Smooth muscle cell (in vitro differentiated cells): ENCODE data around the gene ANKRD17. TPM values are rescaled to one million over a fixed set of nuclear protein-coding genes. Genes with fewer than 3 reads are reported as not detected.

Source experiments
- DNase-seq: peaks from one replicate; lab custom pipeline; 2025; ENCODE audit not compliant: unreplicated experiment; lab: John Stamatoyannopoulos, UW
- H2AFZ ChIP-seq: fragments of 200-600 bp; sonication (generic); 2 replicates; pipeline ENCODE4 v1.6.0; 2016; ENCODE audit warnings: antibody characterized with exemption, low read depth, mild to moderate bottlenecking
- H3F3A ChIP-seq: fragments of 200-600 bp; sonication (generic); 2 replicates; pipeline ENCODE4 v1.6.0; 2017; ENCODE audit warnings: antibody characterized with exemption, low read depth
- H3K27ac ChIP-seq: fragments of 200-600 bp; sonication (generic); 2 replicates; pipeline ENCODE4 v1.5.1; 2016; ENCODE audit warnings: low read depth, mild to moderate bottlenecking
- H3K27me3 ChIP-seq: fragments of 200-600 bp; sonication (generic); 2 replicates; pipeline ENCODE4 v1.6.1; 2016; ENCODE audit warnings: low read depth, mild to moderate bottlenecking
- H3K36me3 ChIP-seq: fragments of 200-600 bp; sonication (generic); 2 replicates; pipeline ENCODE4 v1.5.1; 2016; ENCODE audit warnings: low read depth
- H3K4me1 ChIP-seq: fragments of 200-600 bp; sonication (generic); 2 replicates; pipeline ENCODE4 v1.5.1; 2016; ENCODE audit warnings: low read depth
- H3K4me2 ChIP-seq: fragments of 200-600 bp; sonication (generic); 2 replicates; pipeline ENCODE4 v1.6.0; 2016; ENCODE audit warnings: mild to moderate bottlenecking
- H3K4me3 ChIP-seq: fragments of 200-600 bp; sonication (generic); 2 replicates; pipeline ENCODE4 v1.5.1; 2016; ENCODE audit warnings: mild to moderate bottlenecking
- H3K79me2 ChIP-seq: fragments of 200-600 bp; sonication (generic); 2 replicates; pipeline ENCODE4 v1.6.0; 2016; ENCODE audit warnings: low read depth, mild to moderate bottlenecking
- H3K9ac ChIP-seq: fragments of 200-600 bp; sonication (generic); 2 replicates; pipeline ENCODE4 v1.6.0; 2016; ENCODE audit warnings: low read depth
- H3K9me3 ChIP-seq: fragments of 200-600 bp; sonication (generic); replicated peaks from 2 replicates; pipeline ENCODE4 v1.5.1; 2016; ENCODE audit warnings: low read depth
- H4K20me1 ChIP-seq: fragments of 200-600 bp; sonication (generic); 2 replicates; pipeline ENCODE4 v1.6.0; 2016; ENCODE audit warnings: low read depth
- CTCF ChIP-seq: fragments of 200-600 bp; sonication (generic); IDR thresholded peaks from 2 replicates; pipeline ENCODE4 v1.5.1; 2017; ENCODE audit warnings: borderline replicate concordance, mild to moderate bottlenecking, antibody characterized with exemption; ENCODE audit not compliant: insufficient read depth, poor library complexity, severe bottlenecking
- WGBS: methylation state at CpG from one replicate; pipeline ENCODE4 v1.1.7; 2016; ENCODE audit warnings: low lambda C conversion rate; 5-methylcytosine and 5-hydroxymethylcytosine counted together
- polyA plus RNA-seq: library from polyadenylated mRNA; unstranded; fragments of >200 nt; fragmentation: Nextera tagmentation; extraction: Ambion mirVana; gene quantifications from 2 replicates; pipeline ENCODE4 v1.2.1, GENCODE V29; 2016
- total RNA-seq: library from RNA; depleted of rRNA; stranded (reverse); fragments of >200 nt; gene quantifications from 2 replicates; pipeline ENCODE4 v1.2.3, GENCODE V29; 2014

Gene ANKRD17
- total and polyA plus RNA-seq, 2 experiments from 2014 or later, result 29.7 to 58.0 TPM

DNA sequence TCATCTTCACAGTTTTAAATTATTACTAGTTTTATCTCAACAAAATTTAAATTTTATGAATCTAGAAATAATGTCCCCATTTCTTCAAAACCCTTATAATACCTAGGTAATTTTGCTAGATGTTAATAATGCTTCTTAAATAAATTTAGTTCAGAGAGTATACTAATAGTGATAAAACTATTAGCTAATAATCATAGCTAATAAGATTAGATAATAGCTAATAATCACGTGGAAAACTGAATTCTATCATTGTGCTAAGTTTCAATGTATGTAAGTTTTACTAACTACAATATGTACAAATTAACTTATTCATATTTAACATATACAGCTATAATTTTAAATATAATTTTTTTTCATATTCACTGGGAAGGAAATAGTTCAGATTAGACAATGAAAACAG, 10.2 kb downstream of the ANKRD17 start:
- Histone ChIP-seq H2AFZ (no peak overlapping the region), H3F3A (no peaks in the 10 kb centered on the region), H3K4me1 (no peaks in the 10 kb centered on the region), H3K4me2 (no peak overlapping the region), H3K36me3 (no peaks in the 10 kb centered on the region), H3K9ac (no peak overlapping the region), H3K27me3 (no peaks in the 10 kb centered on the region), H3K4me3 (no peak overlapping the region), H3K27ac (no peak overlapping the region), H3K79me2 (peaks cover 100% of the 10 kb centered on the region), H4K20me1 (peaks cover 100% of the 10 kb centered on the region), H3K9me3 (no peaks in the 10 kb centered on the region)
- WGBS, result 98% methylated on average over 1 of the region's 1 CpG
- no peak for TF ChIP-seq CTCF
- DNase-seq, result no peak

- Histone ChIP-seq H4K20me1 (peaks cover 100% of the 10 kb centered on the region), H3K79me2 (peaks cover 100% of the 10 kb centered on the region), H3K27me3 (no peaks in the 10 kb centered on the region), H3F3A (no peaks in the 10 kb centered on the region), H3K4me2 (no peak overlapping the region), H3K9me3 (no peaks in the 10 kb centered on the region), H3K4me3 (no peak overlapping the region), H3K4me1 (no peaks in the 10 kb centered on the region), H3K9ac (no peak overlapping the region), H3K27ac (no peak overlapping the region), H2AFZ (no peak overlapping the region), H3K36me3 (no peaks in the 10 kb centered on the region)
- no peak for TF ChIP-seq CTCF
- DNase-seq, result no peak
These were observed 11.5 kb downstream of the ANKRD17 start for GRCh38 chr4:73247100-73247499.

GRCh38 chr4:73245955-73246354, 12.6 kb downstream of the ANKRD17 start:
- no peak for TF ChIP-seq CTCF
- Histone ChIP-seq H3K36me3 (no peaks in the 10 kb centered on the region), H3K4me2 (no peak overlapping the region), H3K4me1 (no peaks in the 10 kb centered on the region), H2AFZ (no peak overlapping the region), H4K20me1 (peaks cover 100% of the 10 kb centered on the region), H3K9ac (no peak overlapping the region), H3K4me3 (no peak overlapping the region), H3K27ac (no peak overlapping the region), H3K27me3 (no peaks in the 10 kb centered on the region), H3K9me3 (no peaks in the 10 kb centered on the region), H3F3A (no peaks in the 10 kb centered on the region), H3K79me2 (peaks cover 100% of the 10 kb centered on the region)
- WGBS, result 94% methylated on average over 2 of the region's 2 CpGs
- DNase-seq, result no peak

DNA sequence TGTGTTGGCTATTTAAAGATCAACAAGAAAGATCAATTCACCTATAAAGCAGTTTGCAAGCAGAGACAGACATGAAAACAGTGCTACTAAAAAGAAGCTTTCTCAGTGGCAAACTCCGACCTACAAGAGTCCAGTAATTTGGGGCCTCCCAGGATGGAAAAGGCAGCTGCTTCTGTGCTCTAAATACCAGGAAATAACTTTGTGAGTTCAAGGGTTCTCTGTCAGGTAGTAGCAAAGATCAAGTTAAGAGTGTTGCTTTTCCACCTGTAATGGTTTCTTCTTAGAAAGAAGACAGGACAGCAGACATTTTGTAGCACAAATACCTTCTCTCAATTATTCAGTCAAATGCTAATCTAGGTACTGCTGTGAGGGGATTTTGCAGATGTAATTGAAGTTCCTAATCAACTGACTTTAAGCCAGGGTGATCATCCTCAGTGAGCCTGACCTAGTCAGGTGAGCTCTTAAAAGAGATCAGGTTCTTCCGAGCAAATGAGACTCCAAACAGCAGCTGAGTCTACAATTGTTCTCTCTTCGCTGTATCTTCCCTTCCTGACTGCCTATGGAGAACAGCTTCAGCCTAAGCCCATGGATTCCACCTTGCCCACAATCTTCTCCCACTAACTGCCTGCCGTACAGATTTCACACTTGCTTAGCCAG, 13.5 kb downstream of the ANKRD17 start:
- Histone ChIP-seq H3K9ac (no peak overlapping the region), H3K36me3 (no peaks in the 10 kb centered on the region), H3K4me1 (no peaks in the 10 kb centered on the region), H3K27me3 (no peaks in the 10 kb centered on the region), H3F3A (no peaks in the 10 kb centered on the region), H3K4me2 (no peak overlapping the region), H3K9me3 (no peaks in the 10 kb centered on the region), H3K79me2 (peaks cover 100% of the 10 kb centered on the region), H3K4me3 (no peak overlapping the region), H4K20me1 (peaks cover 100% of the 10 kb centered on the region), H3K27ac (no peak overlapping the region), H2AFZ (no peak overlapping the region)
- TF ChIP-seq CTCF, result no peak
- WGBS, result 75% methylated on average over 4 of the region's 4 CpGs
- DNase-seq, result no peak
